KOPT-K1 (cell line): ENCODE data around the gene TYK2.

Experiments
- H3K27ac ChIP-seq: fragments of 200-600 bp; sonication (generic); 2 replicates; pipeline ENCODE4 v1.5.1; 2016; ENCODE audit warnings: antibody characterized with exemption, mild to moderate bottlenecking, low read depth, low read length; ENCODE audit not compliant: poor library complexity, severe bottlenecking
- H3K36me3 ChIP-seq: fragments of 200-600 bp; sonication (generic); 2 replicates; pipeline ENCODE4 v1.5.1; 2017; ENCODE audit warnings: antibody characterized with exemption, mild to moderate bottlenecking, low read length, moderate library complexity; ENCODE audit not compliant: insufficient read depth
- H3K9me3 ChIP-seq: fragments of 200-600 bp; sonication (generic); 2 replicates; pipeline ENCODE4 v1.5.1; 2017; ENCODE audit warnings: antibody characterized with exemption, low read length, mild to moderate bottlenecking; ENCODE audit not compliant: insufficient read depth, poor library complexity, severe bottlenecking

The TYK2 gene

DNA sequence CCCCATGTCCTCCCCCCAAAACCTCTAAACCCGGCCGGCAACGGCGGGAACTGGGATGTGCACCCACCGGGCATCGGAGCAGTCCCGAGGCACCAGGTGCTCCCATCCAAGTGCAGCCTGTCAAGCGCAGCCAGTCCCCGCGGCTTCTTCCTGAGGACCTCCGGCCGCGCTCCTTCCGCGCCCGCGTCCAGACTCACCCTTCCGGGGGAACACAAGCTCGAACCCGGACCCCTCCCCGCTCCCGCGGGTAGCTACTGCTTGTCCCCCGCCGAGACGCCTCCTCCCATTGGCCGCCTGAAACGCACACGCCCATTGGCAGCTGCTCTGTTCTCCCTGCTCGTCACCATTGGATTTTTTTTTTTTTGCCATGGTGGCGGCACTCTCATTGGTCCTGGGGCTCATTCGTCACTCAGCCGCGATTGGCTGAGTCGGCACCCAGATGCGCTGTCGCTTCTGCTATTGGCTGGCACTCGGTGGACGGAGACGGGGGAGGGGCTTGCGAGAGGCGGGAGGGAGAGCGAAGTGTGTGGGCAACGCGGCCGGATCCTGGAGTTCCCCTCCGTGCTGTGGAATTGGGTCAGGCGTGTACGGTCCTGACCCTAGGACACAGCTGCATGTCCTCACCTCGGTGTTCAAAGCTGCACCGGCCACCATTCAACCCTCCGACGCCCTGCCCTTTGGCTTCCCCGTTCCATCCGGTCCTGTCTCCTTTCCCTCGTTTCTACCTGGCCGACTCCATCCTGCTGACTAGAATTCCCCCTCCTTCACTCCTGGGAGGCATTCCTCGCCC is at the start of gene TYK2:
TYK2 (minus strand) TSS at position 260 of the 790 bp plus-strand sequence. CDS start 2,166 bp downstream, outside the sequence.
- peak within 1 kb of the TSS; percentile 72 for H3K27ac ChIP-seq
- no peaks in the 10 kb centered on the region for H3K9me3 ChIP-seq
- H3K36me3 ChIP-seq, result peaks cover 17% of the 10 kb centered on the region

- Histone ChIP-seq H3K36me3 (no peaks in the 10 kb centered on the region), H3K27ac (no peak overlapping the region)
Measured at GRCh38 chr19:10428996-10429381, 48.6 kb upstream of the TYK2 start.

GRCh38 chr19:10427169-10427568 is 46.8 kb upstream of the TYK2 start:
- no peaks in the 10 kb centered on the region for H3K9me3 ChIP-seq
- no peak overlapping the region for H3K27ac ChIP-seq
- no peaks in the 10 kb centered on the region for H3K36me3 ChIP-seq

More at GRCh38 chr19:10428996-10429381, 48.6 kb upstream of the TYK2 start:
- no peaks in the 10 kb centered on the region for H3K9me3 ChIP-seq

DNA sequence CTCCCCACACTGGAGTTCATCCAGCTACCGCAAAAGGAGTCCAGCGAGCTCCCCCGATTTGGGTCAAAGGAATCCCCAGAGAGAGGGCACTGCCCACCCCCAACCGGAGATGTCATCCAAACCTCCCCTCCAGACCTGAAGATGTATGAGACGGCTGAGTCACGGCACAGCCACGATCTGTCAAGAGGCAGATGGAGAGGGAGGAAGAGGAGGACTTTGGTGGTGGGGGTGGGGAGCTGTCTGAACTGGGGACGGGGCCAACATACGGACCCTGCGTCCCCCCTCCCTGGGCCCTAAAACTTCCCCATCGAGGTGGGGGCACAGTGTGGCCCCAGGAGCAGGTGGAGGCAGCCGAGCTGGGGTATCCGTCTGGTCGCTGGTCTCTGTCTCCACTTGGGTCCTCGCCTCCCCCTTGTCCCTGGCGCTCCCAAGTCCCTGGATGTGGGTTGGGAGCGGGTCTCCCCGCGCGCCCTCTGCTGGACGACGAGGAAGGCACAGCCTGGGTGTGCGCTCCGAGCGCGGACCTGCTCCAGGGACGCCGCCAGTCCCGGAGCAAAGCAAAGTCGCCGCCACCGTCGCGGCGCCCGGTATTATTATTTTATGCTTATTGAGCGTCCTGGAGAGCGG is 43.8 kb upstream of the TYK2 start:
- Histone ChIP-seq H3K27ac (no peak overlapping the region), H3K36me3 (no peaks in the 10 kb centered on the region), H3K9me3 (no peaks in the 10 kb centered on the region)

DNA sequence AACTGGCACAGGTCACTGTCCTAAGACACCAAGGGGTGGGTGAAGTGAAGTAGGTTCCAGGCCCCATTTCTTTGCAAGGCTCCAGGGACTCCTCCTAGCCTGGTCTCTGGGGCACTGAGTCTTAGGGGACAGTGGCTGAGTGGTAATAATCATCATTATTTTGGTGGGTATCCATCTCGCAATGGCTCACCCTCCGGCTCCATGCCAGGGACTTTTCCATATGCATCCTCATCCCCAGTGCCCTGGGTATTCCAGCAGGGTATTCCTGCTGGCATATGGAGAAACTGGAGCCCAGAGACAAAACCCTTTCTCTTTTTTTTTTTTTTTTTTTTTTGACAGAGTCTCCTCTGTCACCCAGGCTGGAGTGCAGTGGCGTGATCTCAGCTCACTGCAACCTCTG is 42.5 kb upstream of the TYK2 start:
- Histone ChIP-seq H3K36me3 (no peaks in the 10 kb centered on the region), H3K27ac (no peak overlapping the region)

GRCh38 chr19:10422046-10422461 is 41.7 kb upstream of the TYK2 start:
- Histone ChIP-seq H3K36me3 (no peaks in the 10 kb centered on the region), H3K9me3 (no peaks in the 10 kb centered on the region), H3K27ac (no peak overlapping the region)

More for the DNA sequence above, 42.5 kb upstream of the TYK2 start:
- no peaks in the 10 kb centered on the region for H3K9me3 ChIP-seq

DNA sequence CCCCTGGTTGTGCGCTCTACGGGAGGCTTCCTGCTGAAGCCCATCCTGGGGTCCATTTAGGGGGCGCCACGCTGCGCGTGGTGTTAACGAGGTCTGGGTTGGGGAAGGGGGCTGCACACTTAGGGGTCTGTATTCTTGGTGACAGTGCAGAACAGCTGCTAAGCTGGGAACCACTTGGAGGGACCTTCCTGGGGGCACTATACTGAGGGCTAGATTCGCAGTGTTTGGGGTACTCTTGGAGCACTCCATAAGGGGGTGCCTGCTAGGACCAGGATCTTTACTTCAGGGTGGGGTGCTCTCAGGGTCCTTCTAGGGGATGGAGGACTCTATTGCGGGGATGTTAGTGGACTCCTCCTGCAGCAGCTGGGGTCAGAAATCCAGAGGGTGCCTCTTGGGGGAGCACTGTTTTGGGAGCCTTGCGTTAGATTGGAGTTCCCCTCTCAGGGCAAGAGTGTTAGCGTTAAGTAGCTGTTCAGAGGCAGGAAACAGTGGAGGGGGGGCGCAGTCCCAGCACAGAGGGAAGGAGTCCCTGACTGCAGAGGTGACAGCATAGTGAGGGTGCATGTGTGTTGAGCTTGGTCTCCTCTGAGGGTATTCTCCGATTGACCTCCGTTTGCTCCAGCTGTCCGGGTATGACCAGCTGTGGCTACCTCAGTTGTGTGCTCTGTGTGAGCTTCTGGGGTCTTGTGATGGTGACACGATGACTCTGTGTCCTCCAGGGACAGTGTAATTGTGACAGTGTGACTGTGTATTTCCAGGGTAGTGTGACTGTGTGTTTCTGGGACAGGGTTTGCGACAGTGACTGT is 41.1 kb upstream of the TYK2 start:
- Histone ChIP-seq H3K27ac (no peak overlapping the region), H3K9me3 (no peaks in the 10 kb centered on the region), H3K36me3 (no peaks in the 10 kb centered on the region)

GRCh38 chr19:10420444-10421239 is 40.3 kb upstream of the TYK2 start, which contains the start of gene PDE4A:
Gene PDE4A (plus strand): TSS chr19:10420538. CDS start chr19:10420765, 227 bp downstream.
- no peaks in the 10 kb centered on the region for H3K36me3 ChIP-seq
- H3K9me3 ChIP-seq, result no peaks in the 10 kb centered on the region
- no peak within 1 kb of the TSS for H3K27ac ChIP-seq

GRCh38 chr19:10419646-10420443 is 39.5 kb upstream of the TYK2 start:
- Histone ChIP-seq H3K36me3 (no peaks in the 10 kb centered on the region), H3K27ac (no peak overlapping the region), H3K9me3 (no peaks in the 10 kb centered on the region)

DNA sequence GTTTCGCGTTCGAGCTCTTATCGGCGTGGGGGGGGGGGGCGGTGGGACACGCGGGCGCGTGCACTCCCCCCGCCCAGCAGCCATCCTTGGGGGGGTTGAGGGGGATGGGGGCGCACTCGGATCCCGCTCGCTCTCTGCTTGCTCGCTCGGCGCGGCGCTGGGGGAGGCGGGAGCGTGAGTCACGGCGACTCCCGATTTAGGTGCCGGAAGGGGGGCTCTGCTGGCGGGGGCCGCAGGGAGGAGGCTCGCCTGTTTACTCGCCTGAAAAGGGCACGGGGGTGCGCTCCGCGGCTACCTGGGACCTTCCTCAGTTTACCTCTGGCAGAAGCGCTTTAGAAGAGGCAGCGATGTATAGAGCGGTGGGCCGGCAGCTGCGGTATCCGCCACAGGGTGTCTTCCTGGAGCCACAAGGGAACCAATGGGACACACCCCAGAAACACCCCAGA is 38.9 kb upstream of the TYK2 start:
- Histone ChIP-seq H3K27ac (no peak overlapping the region), H3K36me3 (no peaks in the 10 kb centered on the region), H3K9me3 (peaks cover 4% of the 10 kb centered on the region)

DNA sequence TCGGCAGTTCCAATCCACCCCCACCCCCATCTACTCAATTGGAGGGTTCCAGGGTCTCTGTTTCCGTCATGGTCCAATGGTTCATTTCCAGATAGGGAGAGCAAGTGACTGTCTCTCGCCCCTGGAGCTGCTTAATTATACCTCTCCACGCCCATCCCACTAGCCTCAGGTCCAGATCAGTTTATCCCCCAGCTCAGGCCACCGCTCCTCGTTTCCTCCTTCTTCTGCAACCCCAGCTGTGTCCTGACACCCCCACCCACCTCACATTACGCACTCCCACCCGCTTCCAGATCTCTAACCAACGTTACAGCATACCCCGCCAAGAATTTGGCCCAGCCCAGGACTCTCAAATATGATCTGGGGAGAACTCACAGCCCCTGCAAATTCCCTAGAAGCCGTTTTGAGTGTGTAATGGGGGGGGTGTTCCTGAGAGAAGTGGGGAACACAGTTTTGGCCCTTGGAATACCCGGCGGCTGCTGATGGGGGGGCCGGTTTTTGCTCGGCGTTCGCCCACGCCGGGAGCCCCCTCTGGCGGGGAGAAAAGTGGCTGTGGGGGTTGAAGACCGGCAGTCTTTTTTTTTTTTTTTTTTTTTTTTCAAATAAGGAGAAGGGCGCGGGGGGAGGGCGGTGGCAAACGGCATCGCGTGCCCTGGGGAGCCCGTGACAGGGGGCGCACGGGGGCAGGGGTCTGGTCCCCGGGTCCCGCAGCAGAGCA is 38.3 kb upstream of the TYK2 start:
- no peaks in the 10 kb centered on the region for H3K36me3 ChIP-seq
- peaks cover 4% of the 10 kb centered on the region for H3K9me3 ChIP-seq
- H3K27ac ChIP-seq, result no peak overlapping the region

DNA sequence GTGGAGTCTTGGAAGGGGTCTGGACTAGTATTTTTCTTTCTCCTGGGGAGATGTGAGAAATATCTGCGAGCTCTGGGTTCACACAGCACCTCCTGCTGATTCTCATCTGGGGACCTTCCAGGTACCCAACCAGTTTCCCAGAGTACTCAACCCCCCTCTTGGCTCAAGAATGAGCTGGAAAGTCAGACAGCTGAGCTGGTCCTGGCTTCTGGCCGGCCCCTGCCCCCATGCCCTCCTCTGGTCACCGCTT is 37.8 kb upstream of the TYK2 start:
- H3K27ac ChIP-seq, result no peak overlapping the region

DNA sequence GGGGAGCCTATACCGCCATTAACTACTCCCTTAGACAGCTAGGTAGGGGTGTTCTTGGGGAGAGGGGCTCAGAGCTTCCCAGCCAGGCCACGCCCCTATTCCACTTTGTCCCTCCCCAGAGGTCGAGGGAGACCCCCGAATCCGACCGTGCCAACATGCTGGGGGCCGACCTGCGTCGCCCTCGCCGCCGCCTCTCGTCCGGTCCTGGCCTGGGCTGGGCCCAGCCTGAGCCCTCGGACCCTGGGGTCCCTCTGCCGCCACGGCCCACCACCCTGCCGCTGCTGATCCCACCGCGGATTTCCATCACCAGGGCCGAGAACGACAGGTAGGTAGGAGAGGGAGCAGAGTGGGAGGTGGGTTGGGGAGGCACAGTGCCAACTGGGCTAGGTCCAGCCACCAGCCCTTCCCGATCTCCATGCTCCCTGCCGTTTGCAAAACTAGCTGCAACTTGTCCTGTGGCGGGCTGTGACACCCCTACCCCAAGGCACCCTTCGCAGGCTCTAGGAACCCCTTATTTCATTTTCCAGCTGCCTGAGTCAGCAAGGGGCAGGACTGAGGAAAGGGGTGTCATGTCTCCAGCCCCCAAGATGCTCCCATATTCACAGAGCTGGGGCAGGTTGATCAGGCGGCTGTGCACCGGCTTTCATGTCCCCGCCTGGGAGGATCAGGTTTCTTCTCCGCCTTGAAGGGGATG is 37.3 kb upstream of the TYK2 start:
- H3K9me3 ChIP-seq, result peaks cover 4% of the 10 kb centered on the region
- H3K36me3 ChIP-seq, result no peaks in the 10 kb centered on the region
- H3K27ac ChIP-seq, result no peak overlapping the region

More for the DNA sequence above, 37.8 kb upstream of the TYK2 start:
- H3K9me3 ChIP-seq, result peaks cover 4% of the 10 kb centered on the region
- H3K36me3 ChIP-seq, result no peaks in the 10 kb centered on the region
